ENCODE data around the gene NOC3L.

Gene NOC3L

GRCh38 chr10:94288361-94289101 is 74.2 kb downstream of the NOC3L start:
- Histone ChIP-seq H3K27me3 (ENCODE audit: insufficient read depth, poor library complexity, severe bottlenecking) (no peaks in the 10 kb centered on the region), H3K4me3 (ENCODE audit: severe bottlenecking) (no peak overlapping the region), H3K36me3 (ENCODE audit: low read depth) (no peaks in the 10 kb centered on the region), H3K4me1 (ENCODE audit: insufficient read depth, poor library complexity, severe bottlenecking) (no peaks in the 10 kb centered on the region), H3K27ac (ENCODE audit: poor library complexity, severe bottlenecking) (no peak overlapping the region), H3K9me3 (ENCODE audit: severe bottlenecking) (no peaks in the 10 kb centered on the region)
- DNase-seq (ENCODE audit: low spot score) (no peak), ATAC-seq (ENCODE audit: low read depth) (no peak)
- TF ChIP-seq CTCF (IDR thresholded peaks at IDR 0.05; ENCODE audit: poor library complexity, severe bottlenecking): no peak

GRCh38 chr10:94287336-94287735 is 75.4 kb downstream of the NOC3L start:
- TF ChIP-seq CTCF (IDR thresholded peaks at IDR 0.05; ENCODE audit: poor library complexity, severe bottlenecking): no peak
- H3K4me3 ChIP-seq (ENCODE audit: severe bottlenecking): no peak overlapping the region
- H3K4me1 ChIP-seq (ENCODE audit: insufficient read depth, poor library complexity, severe bottlenecking): no peaks in the 10 kb centered on the region
- H3K36me3 ChIP-seq (ENCODE audit: low read depth): no peaks in the 10 kb centered on the region
- no peak overlapping the region for H3K27ac ChIP-seq (ENCODE audit: poor library complexity, severe bottlenecking)
- H3K27me3 ChIP-seq (ENCODE audit: insufficient read depth, poor library complexity, severe bottlenecking): no peaks in the 10 kb centered on the region
- ATAC-seq (ENCODE audit: low read depth): no peak
- no peak for DNase-seq (ENCODE audit: low spot score)
- H3K9me3 ChIP-seq (ENCODE audit: severe bottlenecking): no peaks in the 10 kb centered on the region

GRCh38 chr10:94286901-94287300 is 75.8 kb downstream of the NOC3L start:
- Histone ChIP-seq H3K4me1 (ENCODE audit: insufficient read depth, poor library complexity, severe bottlenecking) (peaks cover 1% of the 10 kb centered on the region), H3K27me3 (ENCODE audit: insufficient read depth, poor library complexity, severe bottlenecking) (no peaks in the 10 kb centered on the region), H3K27ac (ENCODE audit: poor library complexity, severe bottlenecking) (no peak overlapping the region), H3K9me3 (ENCODE audit: severe bottlenecking) (no peaks in the 10 kb centered on the region), H3K4me3 (ENCODE audit: severe bottlenecking) (no peak overlapping the region), H3K36me3 (ENCODE audit: low read depth) (no peaks in the 10 kb centered on the region)
- DNase-seq (ENCODE audit: low spot score) (no peak), ATAC-seq (ENCODE audit: low read depth) (no peak)
- TF ChIP-seq CTCF (IDR thresholded peaks at IDR 0.05; ENCODE audit: poor library complexity, severe bottlenecking): no peak

- Histone ChIP-seq H3K4me3 (ENCODE audit: severe bottlenecking) (no peak overlapping the region), H3K9me3 (ENCODE audit: severe bottlenecking) (no peaks in the 10 kb centered on the region), H3K36me3 (ENCODE audit: low read depth) (no peaks in the 10 kb centered on the region), H3K4me1 (ENCODE audit: insufficient read depth, poor library complexity, severe bottlenecking) (peaks cover 5% of the 10 kb centered on the region), H3K27ac (ENCODE audit: poor library complexity, severe bottlenecking) (no peak overlapping the region), H3K27me3 (ENCODE audit: insufficient read depth, poor library complexity, severe bottlenecking) (no peaks in the 10 kb centered on the region)
- TF ChIP-seq CTCF (IDR thresholded peaks at IDR 0.05; ENCODE audit: poor library complexity, severe bottlenecking): no peak
- no peak for ATAC-seq (ENCODE audit: low read depth)
- no peak for DNase-seq (ENCODE audit: low spot score)
Observed at GRCh38 chr10:94285271-94285670, 77.5 kb downstream of the NOC3L start.
